COR-L47 (cell line): ENCODE data around the gene SYT8.

Experiments used
- DNase-seq: peaks from one replicate; lab custom pipeline; 2025; lab: John Stamatoyannopoulos, UW

SYT8 gene

DNA sequence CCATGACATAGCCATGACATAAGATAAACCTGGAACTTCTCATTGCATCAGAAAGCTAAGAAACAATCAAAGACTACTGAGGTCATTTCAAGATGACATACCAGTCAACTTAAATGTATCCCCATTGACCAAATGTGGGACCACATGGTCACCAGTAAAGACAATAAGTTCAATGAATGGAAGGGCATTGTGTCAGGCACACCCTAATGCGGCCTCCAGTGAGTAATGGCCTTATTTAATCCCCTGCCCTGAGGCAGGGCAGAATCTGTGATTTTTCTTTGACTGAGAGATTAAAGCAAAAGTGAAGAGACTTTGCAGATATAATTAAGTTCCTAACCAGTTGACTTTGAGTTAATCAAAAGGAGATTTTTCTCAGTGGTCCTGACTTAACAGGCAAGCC, 17.3 kb upstream of the SYT8 start:
- no peak for DNase-seq

DNA sequence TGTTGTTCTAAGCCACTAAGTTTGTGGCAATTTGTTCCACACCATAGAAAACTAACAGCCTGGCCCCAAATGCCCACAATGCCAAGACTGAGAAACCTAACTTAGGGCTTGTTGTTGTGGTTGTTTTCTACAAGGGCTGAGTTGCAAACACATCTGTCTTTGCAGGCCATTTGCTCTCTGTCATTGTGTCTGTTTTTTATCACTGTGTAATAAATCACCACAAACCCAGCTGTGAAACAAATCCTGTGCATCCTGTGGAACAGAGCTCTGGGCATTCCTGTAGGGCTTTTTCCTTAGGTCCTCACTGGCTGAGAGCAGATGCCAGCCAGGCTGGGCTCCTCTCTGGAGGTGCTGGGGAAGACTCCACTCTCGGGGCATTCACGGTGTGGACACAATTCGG, 15.7 kb upstream of the SYT8 start:
- DNase-seq: no peak

DNA sequence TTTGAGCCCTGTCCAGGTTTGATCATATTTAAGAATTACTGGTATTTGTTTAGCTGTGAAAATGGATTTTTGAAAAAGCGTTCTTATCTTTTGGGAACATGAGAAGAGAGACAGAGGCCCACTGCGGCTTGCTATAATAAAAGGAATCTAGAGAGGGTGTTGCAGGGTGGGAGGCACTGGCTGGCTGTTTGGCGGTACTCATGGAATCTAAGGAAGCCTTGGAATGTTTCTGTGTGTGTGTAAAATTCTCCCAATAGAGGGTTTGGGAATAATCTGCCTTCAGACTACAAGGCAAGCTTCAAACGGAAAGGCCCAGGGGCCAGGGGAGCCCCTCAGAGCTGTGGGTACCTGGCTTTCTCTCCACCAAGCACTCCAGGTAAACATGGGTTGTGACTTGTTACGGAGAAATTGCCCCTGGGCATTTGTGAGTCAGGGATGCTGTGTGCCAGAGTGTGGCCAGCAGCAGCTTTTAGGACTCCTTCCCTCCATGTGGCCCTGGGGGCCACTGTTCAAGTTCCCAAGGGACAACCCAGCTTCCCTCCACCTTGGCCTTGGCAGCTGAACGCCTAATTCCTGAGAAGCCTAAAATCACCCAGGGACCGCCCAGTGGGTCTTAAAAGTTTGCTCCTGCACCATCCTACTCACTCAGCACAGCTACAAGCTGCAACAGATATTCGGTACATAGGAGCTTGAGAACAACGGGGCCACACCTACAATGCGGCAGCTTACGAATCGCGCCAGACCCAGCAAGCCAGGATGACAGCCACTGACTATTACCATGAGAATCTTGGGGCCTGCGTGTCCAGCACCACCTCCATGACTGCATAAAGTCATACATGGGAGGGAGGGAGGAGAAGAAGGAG, 14.1 kb upstream of the SYT8 start:
- no peak for DNase-seq

DNA sequence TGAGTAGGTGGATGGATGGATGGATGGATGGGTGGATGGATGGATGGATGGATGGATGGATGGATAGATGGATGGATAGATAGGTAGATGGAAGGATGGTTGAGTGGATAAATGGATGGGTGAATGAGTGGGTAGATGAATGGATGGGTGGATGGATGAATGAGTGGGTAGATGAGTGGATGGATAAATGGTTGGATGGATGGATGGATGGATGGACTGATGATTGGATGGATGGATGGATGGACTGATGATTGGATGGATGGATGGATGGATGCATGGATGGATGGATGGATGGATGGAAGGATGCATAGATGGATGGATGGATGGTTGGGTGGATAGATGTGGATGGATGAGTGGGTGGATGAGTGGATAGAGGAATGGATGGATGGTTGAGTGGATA, 13.2 kb upstream of the SYT8 start:
- no peak for DNase-seq

DNA sequence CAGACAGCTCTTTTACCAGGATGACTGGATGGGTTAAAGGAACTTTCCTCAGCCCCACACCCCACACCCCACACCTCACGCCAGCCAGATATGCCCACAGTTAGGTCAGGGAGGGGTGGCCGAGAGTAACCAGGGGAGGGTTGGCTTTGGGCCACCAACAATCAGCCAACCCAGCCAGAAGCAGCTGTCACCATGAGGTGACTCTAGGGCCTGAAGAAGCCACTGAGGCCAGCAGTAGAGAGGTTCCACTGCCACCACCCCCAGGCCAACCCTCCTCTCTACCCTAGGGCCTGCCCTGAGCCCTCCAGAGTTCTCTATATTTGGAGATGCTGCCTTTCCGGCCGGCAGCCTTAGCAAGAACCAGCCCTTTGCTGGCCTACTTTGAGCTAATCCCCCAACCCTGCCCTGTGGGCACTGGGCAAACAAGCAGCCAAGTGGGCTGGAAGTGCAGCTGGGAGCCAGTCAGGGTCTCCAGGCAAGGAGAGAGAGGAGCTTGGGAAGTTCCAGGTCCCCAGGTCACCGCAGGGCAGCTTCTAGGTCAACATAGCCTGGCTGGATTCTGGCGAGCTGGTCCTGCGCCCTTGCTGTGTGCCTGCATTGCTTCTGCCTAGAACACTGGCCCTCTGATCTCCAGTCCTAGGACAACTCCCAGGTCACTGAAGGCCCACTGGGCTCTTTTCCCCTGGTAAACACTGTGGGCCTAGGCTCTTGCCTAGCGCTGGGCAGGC, 12.0 kb upstream of the SYT8 start:
- no peak for DNase-seq

DNA sequence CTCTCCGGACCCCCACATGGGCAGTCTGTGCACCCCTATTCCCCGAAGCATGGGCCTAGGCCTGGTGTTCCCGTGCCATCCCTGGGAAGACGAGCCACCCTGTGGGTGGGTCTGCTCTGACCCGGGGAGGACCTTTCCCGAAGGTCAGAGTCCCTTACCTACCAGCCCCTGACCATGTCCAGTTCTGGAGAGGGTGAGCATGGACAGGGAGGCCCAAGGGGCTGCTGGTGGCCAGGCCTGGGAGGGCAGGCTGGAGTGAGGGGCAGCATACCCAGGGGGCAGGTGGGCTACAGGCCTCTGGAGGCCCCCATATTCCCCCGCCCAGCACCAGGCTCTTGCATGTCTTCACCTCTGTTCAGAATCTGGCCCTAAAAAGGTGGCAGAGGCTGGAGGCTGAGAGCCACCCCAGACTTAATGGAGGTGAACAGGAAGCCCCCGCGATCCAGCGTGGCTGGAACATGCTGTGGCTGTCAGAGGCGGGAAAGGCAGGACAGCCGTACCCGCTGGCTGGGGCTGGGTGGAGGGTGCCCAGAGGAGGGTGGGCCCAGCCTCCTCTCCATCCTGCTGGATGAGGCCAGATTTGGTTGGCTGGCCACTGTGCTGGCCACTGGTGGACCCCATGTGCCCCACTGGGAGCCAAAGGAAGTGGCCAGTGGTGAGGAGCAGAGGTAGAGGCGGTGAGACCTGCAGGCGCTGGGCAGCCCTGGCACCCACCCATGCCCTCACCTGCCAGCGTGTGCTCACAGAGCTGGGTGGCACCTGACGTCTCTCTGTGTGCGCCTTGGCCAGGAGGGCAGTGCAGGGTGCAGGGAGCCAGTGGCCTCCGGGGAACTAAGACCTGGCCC, 11.2 kb upstream of the SYT8 start:
- no peak for DNase-seq

DNA sequence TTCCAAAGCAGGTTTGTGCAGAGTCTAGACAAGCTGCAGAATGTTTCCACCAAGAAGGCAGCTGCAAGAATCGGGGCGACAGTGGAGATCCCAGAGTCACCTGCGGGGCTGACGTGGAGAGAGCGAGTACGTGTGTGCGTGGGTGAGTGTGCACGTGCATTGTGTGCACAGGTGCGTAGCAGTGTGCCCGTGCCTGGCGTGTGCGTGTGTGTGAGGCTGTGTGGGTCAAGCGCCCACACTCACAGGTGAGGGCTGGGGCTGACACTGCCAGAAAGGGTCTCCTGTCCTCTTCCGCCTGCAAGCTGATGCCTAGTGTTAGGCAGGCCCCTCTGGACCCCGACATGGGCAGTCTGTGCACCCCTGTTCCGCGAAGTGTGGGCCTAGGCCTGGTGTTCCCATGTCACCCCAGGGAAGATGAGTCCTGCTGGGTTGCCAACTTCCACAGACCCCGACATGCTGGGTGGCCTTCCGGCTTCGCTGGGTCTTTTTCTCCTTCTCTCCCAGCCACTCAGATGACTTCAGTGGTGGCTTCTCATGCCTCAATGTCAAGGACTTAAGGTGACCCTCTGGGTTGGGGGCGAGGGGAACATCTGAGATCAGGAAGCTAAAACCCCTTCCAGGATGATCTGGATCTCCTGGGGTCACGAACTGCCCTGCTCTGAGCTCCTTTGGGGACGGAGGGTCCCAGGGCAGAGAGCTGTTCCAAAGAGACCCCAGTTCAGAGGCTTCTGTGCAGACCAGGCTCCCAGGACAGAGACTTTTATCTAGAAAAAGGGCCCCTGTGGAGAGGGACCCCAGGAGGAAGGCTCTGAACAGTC, 10.4 kb upstream of the SYT8 start:
- DNase-seq: no peak

DNA sequence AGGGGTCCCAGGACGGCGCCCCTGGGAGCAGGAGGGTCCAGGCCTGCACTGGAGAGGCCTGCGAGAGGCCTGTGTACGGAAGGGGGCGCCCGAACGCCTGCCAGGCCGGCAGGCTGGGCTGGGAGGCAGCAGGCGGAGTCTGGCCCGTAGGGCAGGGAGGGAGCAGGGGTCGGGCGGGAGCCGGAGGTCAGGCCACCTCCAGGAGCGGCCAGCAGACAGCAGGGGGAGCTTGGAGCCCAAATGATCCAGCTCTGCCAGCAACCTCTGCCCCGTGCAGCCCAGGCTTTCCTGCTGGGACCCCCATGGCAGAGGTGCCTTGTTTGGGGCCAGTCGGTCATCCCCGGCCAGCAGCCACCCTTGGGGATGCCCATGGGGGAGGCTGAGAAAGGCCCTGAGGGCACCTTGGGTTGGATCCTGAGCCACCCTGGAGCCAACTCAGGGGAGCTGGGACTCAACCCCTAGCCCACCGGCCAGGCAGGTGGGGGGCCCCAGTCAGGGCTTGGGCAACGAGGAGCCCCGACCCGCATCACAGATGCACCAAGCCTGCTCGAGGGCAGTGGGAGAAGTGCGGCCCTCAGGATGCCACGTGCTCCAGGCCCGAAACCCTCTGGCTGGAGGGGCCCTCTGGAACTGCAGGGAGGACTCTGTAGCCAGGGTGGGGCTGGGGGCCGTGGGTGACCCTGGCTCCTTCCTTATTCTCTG, 9.6 kb upstream of the SYT8 start:
- DNase-seq: no peak

DNA sequence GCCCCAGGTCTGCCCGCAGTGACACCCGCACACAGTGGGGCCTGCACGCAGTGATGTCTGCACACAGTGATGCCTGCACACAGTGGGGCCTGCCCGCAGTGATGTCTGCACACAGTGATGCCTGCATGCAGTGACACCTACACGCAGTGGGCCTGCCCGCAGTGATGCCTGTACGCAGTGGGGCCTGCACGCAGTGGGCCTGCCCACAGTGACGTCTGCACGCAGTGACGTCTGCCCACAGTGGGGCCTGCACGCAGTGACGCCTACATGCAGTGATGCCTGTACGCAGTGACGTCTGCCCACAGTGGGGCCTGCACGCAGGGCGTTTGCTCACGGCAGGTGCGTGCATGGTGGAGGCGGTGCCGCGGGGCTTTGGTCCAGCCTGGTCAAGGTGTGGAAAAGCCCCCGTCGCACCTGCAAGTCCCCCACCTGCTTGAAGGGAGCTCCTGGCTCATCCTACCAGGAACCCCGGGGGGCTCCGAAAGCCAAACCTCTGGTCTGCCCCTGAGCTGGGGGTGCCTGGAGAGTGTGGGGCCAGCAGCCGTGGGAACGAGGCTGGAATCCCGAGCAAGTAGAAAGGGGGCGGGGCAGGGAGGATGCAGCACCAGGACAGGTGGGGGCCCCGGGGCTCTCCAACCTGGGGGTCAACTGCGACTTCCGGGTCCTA, 8.9 kb upstream of the SYT8 start:
- DNase-seq: no peak

DNA sequence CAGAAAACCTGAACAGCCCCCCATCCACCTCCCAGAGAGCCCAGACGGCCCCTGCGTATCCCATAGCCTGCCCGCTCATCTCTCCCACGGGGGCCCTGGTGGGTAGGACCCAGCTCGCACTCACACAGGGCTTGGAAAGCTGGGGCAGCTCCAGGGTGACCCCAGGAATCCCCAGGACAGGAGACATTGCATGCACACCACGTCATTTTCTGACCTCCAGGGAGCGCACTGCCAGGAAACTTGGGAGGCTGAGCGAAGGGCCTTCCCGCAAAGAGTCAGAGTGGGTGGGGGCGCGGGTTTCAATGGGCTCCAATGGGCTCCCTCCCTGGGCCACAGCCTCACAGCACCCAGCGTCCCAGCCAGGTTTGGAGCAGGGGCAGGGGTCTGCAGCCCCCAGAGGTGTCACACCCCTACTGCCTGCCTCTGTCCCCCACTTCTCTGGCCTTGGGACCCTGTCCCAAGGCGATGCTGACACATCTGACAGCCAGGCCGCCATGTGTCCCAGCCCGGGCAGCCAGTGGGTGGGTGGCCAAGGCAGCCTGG, 8.2 kb upstream of the SYT8 start:
- no peak for DNase-seq

DNA sequence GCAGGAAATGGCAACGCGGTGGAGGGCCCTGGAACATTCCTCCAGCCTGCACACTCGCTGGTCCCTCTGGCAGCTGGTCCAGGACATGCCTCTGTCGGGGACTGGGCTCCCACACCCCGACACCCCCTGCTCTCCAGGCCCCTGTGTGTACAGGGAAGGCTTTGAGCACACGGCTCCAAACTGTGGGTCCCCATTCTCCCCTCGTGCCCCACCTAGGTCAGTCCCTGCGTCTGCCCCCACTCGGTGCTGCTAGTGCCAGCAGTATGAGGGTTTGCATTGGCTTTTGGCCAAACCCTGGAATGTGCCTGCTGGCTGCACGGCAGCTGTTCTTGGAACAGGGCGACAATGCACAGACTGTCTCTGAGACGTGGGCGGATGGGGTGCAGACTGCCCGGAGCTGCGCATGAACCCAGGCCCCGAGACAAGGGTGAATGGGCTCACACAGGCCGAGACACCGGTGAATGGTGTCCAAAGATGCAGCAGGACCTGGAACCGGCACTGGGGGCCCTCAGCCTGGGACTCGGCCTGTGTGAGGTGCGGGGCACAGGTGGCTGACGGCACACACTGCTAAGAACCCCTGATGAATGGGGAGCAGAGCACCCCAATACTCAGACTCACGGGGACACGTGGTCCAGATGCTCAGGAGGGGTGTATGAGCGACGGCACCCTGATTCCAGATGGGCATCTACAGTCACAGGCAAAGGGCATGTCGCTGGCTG, 7.5 kb upstream of the SYT8 start:
- DNase-seq: peak; percentile 89

DNA sequence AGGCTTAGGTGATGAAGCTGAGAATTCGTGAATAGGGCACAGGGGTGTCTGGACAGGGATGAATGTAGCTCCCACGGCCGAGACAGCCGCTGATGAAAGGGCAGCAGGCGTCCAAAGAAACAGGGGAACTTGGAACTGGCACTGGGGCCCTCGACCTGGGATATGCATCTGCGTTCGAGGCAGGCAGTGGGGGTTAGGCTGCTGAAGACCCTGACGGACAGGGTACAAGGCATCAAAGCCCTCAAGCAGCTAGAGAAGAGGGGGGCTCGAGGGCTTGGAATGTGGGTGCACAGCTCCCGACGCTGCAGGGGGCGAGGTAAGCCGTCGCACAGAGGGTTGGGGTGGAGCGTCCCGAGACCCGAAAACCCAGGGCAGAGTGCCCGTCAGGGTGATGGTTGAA, 6.9 kb upstream of the SYT8 start:
- no peak for DNase-seq

DNA sequence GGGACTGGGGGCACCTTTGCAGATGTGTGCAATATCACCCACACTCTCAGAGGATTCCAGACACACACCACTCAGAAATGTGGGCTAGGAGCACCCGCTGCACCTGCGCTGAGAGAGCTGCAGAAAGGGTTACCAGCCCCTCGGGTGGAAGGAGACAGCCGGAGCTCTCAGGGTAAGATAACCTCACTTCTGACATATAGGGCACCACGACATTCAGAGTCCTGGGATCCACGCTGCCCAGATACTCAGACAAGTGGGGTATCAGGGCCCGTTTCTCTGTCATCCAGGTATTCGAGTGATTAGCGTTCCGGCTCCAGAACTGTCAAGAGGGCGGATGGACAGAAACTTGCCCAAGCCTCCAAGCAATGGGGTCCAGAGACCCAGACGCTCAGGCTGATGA, 6.2 kb upstream of the SYT8 start:
- DNase-seq: no peak

DNA sequence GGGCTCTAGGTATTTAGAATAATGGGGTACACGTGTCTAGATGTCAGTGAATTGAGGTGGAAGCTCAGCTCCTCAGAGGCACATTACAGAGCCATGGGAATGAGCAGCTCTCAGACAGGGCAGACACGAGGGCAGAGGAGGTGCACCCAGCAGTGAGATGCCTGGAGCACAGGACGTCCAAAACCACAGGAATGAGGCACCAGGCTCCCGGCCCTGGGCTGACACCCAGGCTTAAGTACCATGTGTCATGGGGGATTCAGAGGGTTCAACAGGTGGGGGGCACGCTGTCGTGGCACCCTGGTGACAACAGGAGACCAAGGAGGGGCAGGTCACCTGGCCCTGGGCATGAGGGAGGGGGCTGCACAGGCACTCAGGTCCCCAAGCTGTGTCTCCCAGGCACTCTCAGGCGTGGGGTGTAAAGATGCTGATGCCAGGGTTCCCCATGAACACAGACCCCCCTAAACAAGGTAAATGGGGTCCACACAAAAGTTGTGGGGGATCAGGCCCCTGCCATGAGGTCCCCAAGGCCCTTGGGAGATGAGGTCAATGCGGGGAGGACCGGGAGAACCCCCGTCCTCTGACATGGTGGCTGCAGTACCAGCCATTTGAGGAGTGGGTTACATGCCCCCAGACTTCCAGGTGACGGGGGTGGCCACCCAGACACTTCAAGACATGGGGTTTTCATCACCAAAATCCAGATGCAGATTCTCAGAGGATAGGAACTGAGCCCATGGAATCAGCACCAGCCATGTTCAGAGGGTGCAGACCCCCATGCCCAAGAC, 5.6 kb upstream of the SYT8 start:
- DNase-seq: no peak

DNA sequence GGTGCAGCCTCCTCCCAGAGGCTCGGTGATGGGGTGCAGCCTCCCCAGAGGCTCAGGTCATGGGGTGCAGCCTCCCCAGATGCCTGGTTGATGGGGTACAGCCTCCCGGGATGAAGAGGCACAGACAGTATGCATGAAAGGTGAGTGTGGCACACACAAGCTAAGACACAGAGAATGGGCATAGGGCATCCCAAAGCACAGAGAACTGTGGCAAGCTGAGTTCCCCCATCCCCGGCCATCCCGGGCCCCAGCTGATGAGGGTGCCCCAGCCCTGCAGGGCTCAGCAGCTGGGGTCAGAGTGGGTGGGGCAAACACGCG, 4.8 kb upstream of the SYT8 start:
- DNase-seq: no peak

DNA sequence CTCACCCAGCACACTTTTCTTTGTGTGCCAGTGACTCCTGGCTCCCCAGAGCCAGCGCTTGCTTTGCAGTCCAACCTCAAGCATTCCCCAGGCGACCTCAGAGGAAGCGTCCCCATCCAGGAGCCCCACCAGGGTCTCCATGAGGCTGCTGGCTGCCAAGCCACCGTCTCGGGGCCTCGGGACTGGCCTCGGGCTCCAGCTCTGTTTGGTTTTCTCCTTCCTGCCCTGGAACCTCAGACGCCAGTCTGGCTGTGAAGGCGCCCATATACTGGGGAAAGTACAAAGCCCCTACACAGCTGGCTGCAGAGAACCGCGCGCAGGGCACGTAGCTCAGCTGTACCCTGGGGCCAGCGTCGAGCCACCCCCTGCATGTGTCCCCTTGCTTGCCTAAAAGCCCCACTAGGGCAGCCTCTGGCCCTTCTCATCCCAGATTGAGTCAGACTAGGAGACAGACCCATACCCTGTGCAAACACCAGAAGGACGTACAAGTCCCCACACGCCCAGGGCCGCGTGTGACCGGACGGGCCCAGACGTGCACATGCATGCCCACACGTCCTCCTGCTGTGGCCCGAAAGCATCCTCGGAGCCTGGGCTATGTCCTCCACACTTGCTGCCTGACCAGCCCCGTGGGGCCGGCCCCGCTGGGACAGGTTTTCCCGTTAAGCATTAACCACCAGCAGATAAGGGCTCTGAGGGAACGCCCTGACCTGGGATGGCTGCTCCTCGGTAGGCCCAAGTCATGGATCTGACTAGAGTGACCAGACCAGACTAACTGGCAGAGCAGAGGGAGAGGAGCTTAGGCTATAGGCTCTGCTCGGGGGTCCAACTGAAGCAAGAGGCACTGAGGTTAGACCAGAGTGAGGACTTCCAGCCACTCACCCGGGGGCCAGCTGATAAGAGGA, 4.2 kb upstream of the SYT8 start:
- DNase-seq: no peak

DNA sequence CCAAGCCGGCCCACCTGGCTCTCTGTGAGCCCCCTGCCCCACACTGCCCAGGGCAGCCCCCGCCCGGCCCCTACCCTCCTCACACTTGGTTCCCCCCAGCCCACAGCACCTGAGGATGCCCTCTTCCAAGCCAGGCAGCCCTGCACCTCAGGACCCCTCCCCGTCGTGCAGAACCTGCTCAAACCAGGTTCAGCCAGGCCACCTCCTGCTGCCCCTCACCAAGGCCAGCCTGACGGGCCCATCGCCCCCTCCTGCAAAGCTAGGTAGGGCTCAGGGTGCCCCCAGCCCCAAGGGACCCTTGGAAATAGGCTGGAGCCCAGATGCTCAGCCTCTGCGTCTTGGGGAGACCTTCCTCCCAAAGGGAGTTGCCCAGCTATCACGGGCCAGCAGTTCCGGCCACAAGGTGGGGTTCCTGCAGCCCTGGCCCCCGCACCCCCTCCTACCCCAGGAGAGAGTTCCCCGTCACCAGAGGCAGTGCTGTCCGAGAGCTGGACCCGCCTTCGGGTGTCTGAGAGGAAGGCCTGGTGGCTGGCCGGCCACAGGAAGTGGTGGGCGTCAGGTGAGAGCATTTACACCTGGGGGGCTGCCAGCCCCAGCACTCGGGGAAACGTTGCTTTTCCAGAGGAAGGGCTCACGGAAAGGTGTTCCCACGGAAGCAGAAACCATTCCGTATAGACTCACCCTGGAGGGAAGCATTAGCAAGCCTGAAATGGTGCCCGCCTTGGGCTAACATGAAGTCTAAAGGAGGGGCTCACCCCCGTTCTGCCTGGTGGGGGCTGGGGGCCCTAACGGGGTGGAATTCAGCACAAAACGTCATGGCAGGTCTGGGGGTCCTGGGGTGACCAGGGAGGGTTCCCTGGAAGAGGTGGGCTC, 3.2 kb upstream of the SYT8 start:
- no peak for DNase-seq
